22Rv1 (cell line): Measurements from ENCODE around the gene ALG14.

Experiments
- ZFX ChIP-seq: fragments of 450-650 bp; IDR thresholded peaks from 2 replicates; pipeline ENCODE4 v1.6.1; 2017; ENCODE audit warnings: antibody characterized with exemption, borderline replicate concordance
- TF ChIP-seq, protein P1 (sequence below): fragments of 450-650 bp; IDR thresholded peaks from 2 replicates; pipeline ENCODE4 v1.5.1; 2017; ENCODE audit warnings: mild to moderate bottlenecking

DNA sequence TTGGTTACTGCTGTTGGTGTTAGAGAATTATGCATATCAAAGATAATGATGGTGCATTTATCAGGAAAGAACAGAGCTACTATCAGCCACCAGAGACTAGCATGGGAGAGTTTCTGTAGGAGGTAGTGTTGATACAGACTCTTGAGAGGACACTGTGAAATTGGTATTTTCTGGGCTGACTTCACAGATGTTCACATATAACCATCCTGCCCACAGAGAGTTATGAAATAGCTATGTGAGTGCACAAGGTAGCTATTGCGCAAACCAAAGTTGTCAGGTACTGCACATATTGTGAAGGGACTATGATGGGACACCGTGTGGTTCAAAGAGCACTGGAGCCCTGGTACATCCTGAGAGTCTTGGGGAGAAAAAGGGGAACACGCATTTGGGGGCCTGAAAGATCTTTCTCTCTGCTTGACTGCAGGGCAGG, 43.0 kb upstream of the ALG14 start:
- TF ChIP-seq, protein P1, sequence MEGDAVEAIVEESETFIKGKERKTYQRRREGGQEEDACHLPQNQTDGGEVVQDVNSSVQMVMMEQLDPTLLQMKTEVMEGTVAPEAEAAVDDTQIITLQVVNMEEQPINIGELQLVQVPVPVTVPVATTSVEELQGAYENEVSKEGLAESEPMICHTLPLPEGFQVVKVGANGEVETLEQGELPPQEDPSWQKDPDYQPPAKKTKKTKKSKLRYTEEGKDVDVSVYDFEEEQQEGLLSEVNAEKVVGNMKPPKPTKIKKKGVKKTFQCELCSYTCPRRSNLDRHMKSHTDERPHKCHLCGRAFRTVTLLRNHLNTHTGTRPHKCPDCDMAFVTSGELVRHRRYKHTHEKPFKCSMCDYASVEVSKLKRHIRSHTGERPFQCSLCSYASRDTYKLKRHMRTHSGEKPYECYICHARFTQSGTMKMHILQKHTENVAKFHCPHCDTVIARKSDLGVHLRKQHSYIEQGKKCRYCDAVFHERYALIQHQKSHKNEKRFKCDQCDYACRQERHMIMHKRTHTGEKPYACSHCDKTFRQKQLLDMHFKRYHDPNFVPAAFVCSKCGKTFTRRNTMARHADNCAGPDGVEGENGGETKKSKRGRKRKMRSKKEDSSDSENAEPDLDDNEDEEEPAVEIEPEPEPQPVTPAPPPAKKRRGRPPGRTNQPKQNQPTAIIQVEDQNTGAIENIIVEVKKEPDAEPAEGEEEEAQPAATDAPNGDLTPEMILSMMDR, result no peak
- no peak for TF ChIP-seq ZFX
